ENCODE data around the gene RELA.
A peak's percentile ranks its signal among the peaks of the same experiment; 100 is the strongest.

The RELA gene

GRCh38 chr11:65616575-65617001 is 46.1 kb downstream of the RELA start:
- peaks cover 36% of the 10 kb centered on the region for H3K36me3 ChIP-seq (ENCODE audit: control insufficient read depth, insufficient read depth, low read length)

GRCh38 chr11:65615950-65616574 is 46.7 kb downstream of the RELA start:
- DNase-seq (ENCODE audit: extremely low read depth, insufficient read length) = no peak
- Histone ChIP-seq H3K27me3 (replicated peaks; ENCODE audit: control insufficient read depth, insufficient read depth, low read length) (no peaks in the 10 kb centered on the region), H3K36me3 (ENCODE audit: control insufficient read depth, insufficient read depth, low read length) (peaks cover 34% of the 10 kb centered on the region), H3K4me3 (replicated peaks; ENCODE audit: low read depth, low read length) (peak overlapping the region; percentile 84)
- TF ChIP-seq CTCF (IDR thresholded peaks at IDR 0.05; ENCODE audit: insufficient read depth, low read length, poor library complexity, severe bottlenecking) = no peak

More at GRCh38 chr11:65616575-65617001, 46.1 kb downstream of the RELA start:
- DNase-seq (ENCODE audit: extremely low read depth, insufficient read length) = no peak
- TF ChIP-seq CTCF (IDR thresholded peaks at IDR 0.05; ENCODE audit: insufficient read depth, low read length, poor library complexity, severe bottlenecking) = no peak
- H3K4me3 ChIP-seq (replicated peaks; ENCODE audit: low read depth, low read length) = peak overlapping the region; percentile 84
- no peaks in the 10 kb centered on the region for H3K27me3 ChIP-seq (replicated peaks; ENCODE audit: control insufficient read depth, insufficient read depth, low read length)

GRCh38 chr11:65615229-65615949 is 47.3 kb downstream of the RELA start, which contains the start of gene PCNX3:
TSS of gene PCNX3 (plus strand) at chr11:65615776. CDS start at chr11:65616312, 536 bp downstream.
- Histone ChIP-seq H3K36me3 (ENCODE audit: control insufficient read depth, insufficient read depth, low read length) (peaks cover 30% of the 10 kb centered on the region), H3K4me3 (replicated peaks; ENCODE audit: low read depth, low read length) (peak within 1 kb of the TSS; percentile 96), H3K27me3 (replicated peaks; ENCODE audit: control insufficient read depth, insufficient read depth, low read length) (no peaks in the 10 kb centered on the region)
- DNase-seq (ENCODE audit: extremely low read depth, insufficient read length) = peak; percentile 98
- no peak for TF ChIP-seq CTCF (IDR thresholded peaks at IDR 0.05; ENCODE audit: insufficient read depth, low read length, poor library complexity, severe bottlenecking)

GRCh38 chr11:65613091-65613928 is 49.4 kb downstream of the RELA start:
- no peak for DNase-seq (ENCODE audit: extremely low read depth, insufficient read length)
- Histone ChIP-seq H3K4me3 (replicated peaks; ENCODE audit: low read depth, low read length) (peak overlapping the region; percentile 96), H3K27me3 (replicated peaks; ENCODE audit: control insufficient read depth, insufficient read depth, low read length) (no peaks in the 10 kb centered on the region), H3K36me3 (ENCODE audit: control insufficient read depth, insufficient read depth, low read length) (peaks cover 18% of the 10 kb centered on the region)
- no peak for TF ChIP-seq CTCF (IDR thresholded peaks at IDR 0.05; ENCODE audit: insufficient read depth, low read length, poor library complexity, severe bottlenecking)

- DNase-seq (ENCODE audit: extremely low read depth, insufficient read length) = no peak
- Histone ChIP-seq H3K27me3 (replicated peaks; ENCODE audit: control insufficient read depth, insufficient read depth, low read length) (no peaks in the 10 kb centered on the region), H3K4me3 (replicated peaks; ENCODE audit: low read depth, low read length) (peak overlapping the region; percentile 96), H3K36me3 (ENCODE audit: control insufficient read depth, insufficient read depth, low read length) (peaks cover 18% of the 10 kb centered on the region)
- TF ChIP-seq CTCF (IDR thresholded peaks at IDR 0.05; ENCODE audit: insufficient read depth, low read length, poor library complexity, severe bottlenecking) = no peak
Measured at GRCh38 chr11:65612691-65613090, 50.0 kb downstream of the RELA start.

Data from GM06990 (cell line).